ENCODE results near the gene KBTBD12.

KBTBD12 gene

GRCh38 chr3:127988770-127989557, 73.9 kb downstream of the KBTBD12 start:
- DNase-seq = no peak

GRCh38 chr3:127990051-127990450, 75.0 kb downstream of the KBTBD12 start:
- DNase-seq = no peak

GRCh38 chr3:127990461-127990860, 75.4 kb downstream of the KBTBD12 start:
- DNase-seq = no peak

GRCh38 chr3:127991251-127991650, 76.2 kb downstream of the KBTBD12 start:
- no peak for DNase-seq

- no peak for DNase-seq
Observed at GRCh38 chr3:127991681-127992080, 76.6 kb downstream of the KBTBD12 start.

GRCh38 chr3:127992127-127992526, 77.1 kb downstream of the KBTBD12 start:
- no peak for DNase-seq

- DNase-seq = no peak
Observed at GRCh38 chr3:127994011-127994410, 79.0 kb downstream of the KBTBD12 start.

- DNase-seq = no peak
Observed at GRCh38 chr3:127997016-127997415, 82.0 kb downstream of the KBTBD12 start.

- peak; percentile 66 for DNase-seq
Observed at GRCh38 chr3:127997961-127998360, 82.9 kb downstream of the KBTBD12 start.

- DNase-seq = no peak
Observed at GRCh38 chr3:127998596-127998995, 83.6 kb downstream of the KBTBD12 start.

GRCh38 chr3:127999509-128000106, 84.6 kb downstream of the KBTBD12 start:
- no peak for DNase-seq

- DNase-seq = no peak
Observed at GRCh38 chr3:128001576-128001975, 86.5 kb downstream of the KBTBD12 start.

- DNase-seq = peak; percentile 50
Observed at GRCh38 chr3:128004661-128005060, 89.6 kb downstream of the KBTBD12 start.

- DNase-seq = no peak
Observed at GRCh38 chr3:128006061-128007032, 91.3 kb downstream of the KBTBD12 start.

GRCh38 chr3:128007033-128007424, 92.0 kb downstream of the KBTBD12 start:
- no peak for DNase-seq

- DNase-seq = no peak
Observed at GRCh38 chr3:128009952-128010846, 95.2 kb downstream of the KBTBD12 start.

- no peak for DNase-seq
Observed at GRCh38 chr3:128011140-128011539, 96.1 kb downstream of the KBTBD12 start.

- no peak for DNase-seq
Observed at GRCh38 chr3:128012050-128012449, 97.0 kb downstream of the KBTBD12 start.

- no peak for DNase-seq
Observed at GRCh38 chr3:128014548-128014947, 99.5 kb downstream of the KBTBD12 start.

- DNase-seq = no peak
Observed at GRCh38 chr3:128016502-128016901, 101.5 kb downstream of the KBTBD12 start.

GRCh38 chr3:128021768-128022372, 106.8 kb downstream of the KBTBD12 start:
- no peak for DNase-seq

GRCh38 chr3:128033102-128033501, 118.1 kb downstream of the KBTBD12 start:
- DNase-seq = no peak

Data from SHP77 treated with DMSO at 0.1 percent for 48 hours (cell line).